Measurements from ENCODE around the gene ISOC2. TPM values are rescaled to one million over a fixed set of nuclear protein-coding genes. Genes with fewer than 3 reads are reported as not detected.

The ISOC2 gene
- polyA plus RNA-seq, 3 donors, result 14.8 to 20.2 (median 14.9) TPM

- no peak for DNase-seq
- intact Hi-C loops (cut with micrococcal nuclease), result loop anchor here (5.0 kb wide), 2 partner anchors 35 to 360 kb away; no protein-coding TSS in a partner anchor
- peak overlapping the region in 1 of 2 donors; percentile 1 for H3K4me3 Mint-ChIP-seq
- peaks cover 5 to 14% (median 11%) of the 10 kb centered on the region in 3 donors for H3K27me3 Mint-ChIP-seq (ENCODE audit: low read depth in 3 of 3)
- no peak overlapping the region for H3K4me3 ChIP-seq (replicated peaks in 1 of 3; ENCODE audit: low read depth in 2 of 3, low read length in 3 of 3)
- H3K9me3 Mint-ChIP-seq, result peaks cover 0 to 16% (median 9%) of the 10 kb centered on the region in 7 donors
- no peaks in the 10 kb centered on the region for H3K9me3 ChIP-seq (replicated peaks in 1 of 2; ENCODE audit: control insufficient read depth in 1 of 2, insufficient read depth in 1 of 2, low read length in 2 of 2)
- no peak overlapping the region for H3K9ac ChIP-seq (ENCODE audit: insufficient read depth, low read length, poor library complexity, severe bottlenecking)
- H3K36me3 ChIP-seq (replicated peaks in 1 of 2; ENCODE audit: control insufficient read depth in 1 of 2, insufficient read depth in 2 of 2, low read length in 2 of 2), result no peaks in the 10 kb centered on the region
- H3K36me3 Mint-ChIP-seq, result peaks cover 0 to 2% of the 10 kb centered on the region in 2 donors
- no peak overlapping the region for H3K4me2 ChIP-seq (replicated peaks; ENCODE audit: extremely low read depth, low read length, poor library complexity, severe bottlenecking)
- peaks cover 9% of the 10 kb centered on the region for H3K4me1 Mint-ChIP-seq
- WGBS (ENCODE audit: insufficient coverage), result 98% methylated on average over 8 of the region's 9 CpGs
- H4K20me1 ChIP-seq (ENCODE audit: insufficient read depth, low read length), result no peaks in the 10 kb centered on the region
- no peak overlapping the region for H3K27ac ChIP-seq (ENCODE audit: low read depth in 1 of 2, low read length in 2 of 2)
- no peak for TF ChIP-seq CTCF (IDR thresholded peaks at IDR 0.05)
- H3K27me3 ChIP-seq (ENCODE audit: control insufficient read depth in 2 of 2, insufficient read depth in 2 of 2, low read length in 2 of 2), result peaks cover 0 to 3% of the 10 kb centered on the region in 2 donors
- H2AFZ ChIP-seq (ENCODE audit: insufficient read depth, low read depth, low read length, poor library complexity, severe bottlenecking), result no peak overlapping the region
- no peaks in the 10 kb centered on the region for H3K79me2 ChIP-seq (ENCODE audit: insufficient read depth, low read length)
- H3K27ac Mint-ChIP-seq, result peak overlapping the region in 1 of 7 donors; percentile 16
- peaks cover 5 to 11% of the 10 kb centered on the region in 2 donors for H3K4me1 ChIP-seq (ENCODE audit: control insufficient read depth in 1 of 2, insufficient read depth in 2 of 2, low read length in 2 of 2)
Observed at GRCh38 chr19:55502197-55502952, 40.9 kb upstream of the ISOC2 start.

- Mint-ChIP-seq H3K27ac (peak overlapping the region in 1 of 7 donors; percentile 38), H3K4me1 (peaks cover 9% of the 10 kb centered on the region), H3K36me3 (peaks cover 0 to 2% of the 10 kb centered on the region in 2 donors), H3K9me3 (peaks cover 0 to 16% (median 10%) of the 10 kb centered on the region in 7 donors), H3K4me3 (no peak overlapping the region), H3K27me3 (ENCODE audit: low read depth in 3 of 3) (peaks cover 5 to 10% (median 7%) of the 10 kb centered on the region in 3 donors)
- Histone ChIP-seq H3K27ac (ENCODE audit: low read depth in 1 of 2, low read length in 2 of 2) (no peak overlapping the region), H3K9ac (ENCODE audit: insufficient read depth, low read length, poor library complexity, severe bottlenecking) (no peak overlapping the region), H3K27me3 (ENCODE audit: control insufficient read depth in 2 of 2, insufficient read depth in 2 of 2, low read length in 2 of 2) (peaks cover 0 to 2% of the 10 kb centered on the region in 2 donors), H3K9me3 (replicated peaks in 1 of 2; ENCODE audit: control insufficient read depth in 1 of 2, insufficient read depth in 1 of 2, low read length in 2 of 2) (no peaks in the 10 kb centered on the region), H3K79me2 (ENCODE audit: insufficient read depth, low read length) (no peaks in the 10 kb centered on the region), H3K4me3 (replicated peaks in 1 of 3; ENCODE audit: low read depth in 2 of 3, low read length in 3 of 3) (no peak overlapping the region), H2AFZ (ENCODE audit: insufficient read depth, low read depth, low read length, poor library complexity, severe bottlenecking) (no peak overlapping the region), H3K4me1 (ENCODE audit: control insufficient read depth in 1 of 2, insufficient read depth in 2 of 2, low read length in 2 of 2) (peaks cover 5 to 11% of the 10 kb centered on the region in 2 donors), H3K36me3 (replicated peaks in 1 of 2; ENCODE audit: control insufficient read depth in 1 of 2, insufficient read depth in 2 of 2, low read length in 2 of 2) (no peaks in the 10 kb centered on the region), H4K20me1 (ENCODE audit: insufficient read depth, low read length) (no peaks in the 10 kb centered on the region), H3K4me2 (replicated peaks; ENCODE audit: extremely low read depth, low read length, poor library complexity, severe bottlenecking) (no peak overlapping the region)
- 98% methylated on average over 23 of the region's 26 CpGs for WGBS (ENCODE audit: insufficient coverage)
- intact Hi-C loops (cut with micrococcal nuclease), result loop anchor here (5.0 kb wide), 2 partner anchors 33 to 358 kb away; no protein-coding TSS in a partner anchor
- DNase-seq, result no peak
- no peak for TF ChIP-seq CTCF (IDR thresholded peaks at IDR 0.05)
Observed at GRCh38 chr19:55500368-55500952, 39.0 kb upstream of the ISOC2 start.
